GM23338 (cell line): ENCODE results near the gene CXCR5. TPM values are rescaled to one million over a fixed set of nuclear protein-coding genes. Genes with fewer than 3 reads are reported as not detected.

Source experiments
- ATAC-seq: fragments of 200-7000 bp; cut with Tn5 transposase; 3 replicates; pipeline ENCODE4 v1.9.1; 2020
- DNase-seq: peaks from one replicate; pipeline ENCODE4 v3.0.0-alpha.2; 2015; ENCODE audit warnings: low spot score
- H2AFZ ChIP-seq: fragments of 200-600 bp; sonication (generic); 2 replicates; pipeline ENCODE4 v1.8.0; 2016; ENCODE audit warnings: antibody characterized with exemption, mild to moderate bottlenecking, moderate library complexity
- H3F3A ChIP-seq: fragments of 200-600 bp; sonication (generic); replicated peaks from 2 replicates; pipeline ENCODE4 v1.8.0; 2017; ENCODE audit warnings: antibody characterized with exemption, mixed run types, low read depth
- H3K27ac ChIP-seq: fragments of 200-600 bp; sonication (generic); 2 replicates; pipeline ENCODE4 v1.6.1; 2016; ENCODE audit warnings: low read depth
- H3K27me3 ChIP-seq: fragments of 200-600 bp; sonication (generic); 2 replicates; pipeline ENCODE4 v1.8.0; 2016; ENCODE audit warnings: mild to moderate bottlenecking, mixed run types, moderate library complexity; ENCODE audit not compliant: insufficient read depth
- H3K36me3 ChIP-seq: fragments of 200-600 bp; sonication (generic); 2 replicates; pipeline ENCODE4 v1.8.0; 2016; ENCODE audit warnings: mild to moderate bottlenecking; ENCODE audit not compliant: insufficient read depth
- H3K4me1 ChIP-seq: fragments of 200-600 bp; sonication (generic); 2 replicates; pipeline ENCODE4 v1.8.0; 2016; ENCODE audit warnings: mild to moderate bottlenecking, moderate library complexity; ENCODE audit not compliant: insufficient read depth
- H3K4me2 ChIP-seq: fragments of 200-600 bp; sonication (generic); 2 replicates; pipeline ENCODE4 v1.7.1; 2017; ENCODE audit warnings: mixed run types
- H3K4me3 ChIP-seq: fragments of 200-600 bp; sonication (generic); 2 replicates; pipeline ENCODE4 v1.6.1; 2016; ENCODE audit warnings: mixed run types
- H3K79me2 ChIP-seq: fragments of 200-600 bp; sonication (generic); replicated peaks from 2 replicates; pipeline ENCODE4 v1.8.0; 2017; ENCODE audit warnings: mild to moderate bottlenecking; ENCODE audit not compliant: insufficient read depth
- H3K9me2 ChIP-seq: fragments of 200-600 bp; sonication (generic); 2 replicates; pipeline ENCODE4 v1.8.0; 2017; ENCODE audit not compliant: insufficient read depth
- H4K20me1 ChIP-seq: fragments of 200-600 bp; sonication (generic); replicated peaks from 2 replicates; pipeline ENCODE4 v1.8.0; 2017; ENCODE audit warnings: mild to moderate bottlenecking; ENCODE audit not compliant: insufficient read depth
- H3K27ac Mint-ChIP-seq: 2 replicates; pipeline ENCODE4 v1.8.0; 2020; ENCODE audit warnings: inconsistent platforms, mild to moderate bottlenecking, moderate library complexity, mixed read lengths
- H3K27me3 Mint-ChIP-seq: 3 replicates; pipeline ENCODE4 v1.8.0; 2022; ENCODE audit warnings: low read depth, mild to moderate bottlenecking, moderate library complexity, mixed read lengths, inconsistent platforms; ENCODE audit not compliant: insufficient read depth, poor library complexity
- H3K36me3 Mint-ChIP-seq: 3 replicates; pipeline ENCODE4 v1.8.0; 2021; ENCODE audit warnings: low read depth, mild to moderate bottlenecking, inconsistent platforms, moderate library complexity, mixed read lengths
- H3K4me1 Mint-ChIP-seq: 3 replicates; pipeline ENCODE4 v1.8.0; 2020; ENCODE audit warnings: mild to moderate bottlenecking, inconsistent platforms, mixed read lengths
- H3K4me3 Mint-ChIP-seq: 3 replicates; pipeline ENCODE4 v1.8.0; 2021; ENCODE audit warnings: moderate library complexity, mild to moderate bottlenecking, inconsistent platforms, mixed read lengths
- H3K9me3 Mint-ChIP-seq: 3 replicates; pipeline ENCODE4 v1.8.0; 2020; ENCODE audit warnings: moderate library complexity, mild to moderate bottlenecking, inconsistent platforms, mixed read lengths
- CREB1 ChIP-seq: fragments of 250-450 bp; sonication (Bioruptor Pico); IDR thresholded peaks from 2 replicates; pipeline ENCODE4 v1.5.0; 2020; ENCODE audit warnings: low read depth, mild to moderate bottlenecking, moderate library complexity
- CTCF ChIP-seq, 2 experiments: fragments of 200-600 bp in 1 of 2; sonication (generic) in 1 of 2; conservative IDR thresholded peaks; 2 replicates each; pipeline versions ENCODE4 v1.5.1 to v1.6.1; 2016 to 2017; ENCODE audit warnings: antibody characterized with exemption in 2 of 2, low read depth in 2 of 2, mild to moderate bottlenecking in 2 of 2, moderate library complexity in 1 of 2
- JUNB ChIP-seq: IDR thresholded peaks from one replicate; pipeline ENCODE4 v1.6.1; 2016; ENCODE audit warnings: antibody characterized with exemption; ENCODE audit not compliant: unreplicated experiment
- NANOG ChIP-seq: IDR thresholded peaks from 2 replicates; pipeline ENCODE4 v1.6.1; 2016; ENCODE audit warnings: antibody characterized with exemption, borderline replicate concordance
- POLR2AphosphoS5 ChIP-seq: IDR thresholded peaks from 2 replicates; pipeline ENCODE4 v1.6.1; 2016; ENCODE audit warnings: antibody characterized with exemption, low read depth
- REST ChIP-seq: IDR thresholded peaks from one replicate; pipeline ENCODE4 v1.6.1; 2018; ENCODE audit warnings: antibody characterized with exemption; ENCODE audit not compliant: unreplicated experiment
- STAT1 ChIP-seq: IDR thresholded peaks from one replicate; pipeline ENCODE4 v1.6.1; 2016; ENCODE audit warnings: antibody characterized with exemption; ENCODE audit not compliant: unreplicated experiment
- ZNF114 ChIP-seq: fragments of 250-450 bp; sonication (Bioruptor Pico); IDR thresholded peaks from 2 replicates; pipeline ENCODE4 v1.5.0; 2020; ENCODE audit warnings: mild to moderate bottlenecking, moderate library complexity
- ZNF462 ChIP-seq: fragments of 250-450 bp; sonication (Bioruptor Pico); IDR thresholded peaks from 2 replicates; pipeline ENCODE4 v1.5.0; 2020; ENCODE audit warnings: mild to moderate bottlenecking, moderate library complexity
- polyA plus RNA-seq: library from polyadenylated mRNA; unstranded; fragments of >200 nt; fragmentation: Nextera tagmentation; extraction: Ambion mirVana; gene quantifications from 2 replicates; pipeline ENCODE4 v1.2.1, GENCODE V29; 2016
- total RNA-seq: library from RNA; depleted of rRNA; stranded (reverse); fragments of >200 nt; shearing (Covaris generic); gene quantifications from 2 replicates; pipeline ENCODE4 v1.2.3, GENCODE V29; 2014

CXCR5 gene
- total and polyA plus RNA-seq, 2 experiments from 2014 or later = 0.18 TPM; not detected in 1

- no peak for TF ChIP-seq CTCF (conservative IDR thresholded peaks at IDR 0.05; ENCODE audit: low read depth in 2 of 2)
- TF ChIP-seq REST = no peak
- TF ChIP-seq CREB1 = no peak
- no peak for TF ChIP-seq NANOG
- TF ChIP-seq ZNF114 (CRISPR knock-in tag) = no peak
These were observed 706 bp upstream of the CXCR5 start (continued) for GRCh38 chr11:118883004-118883367.

GRCh38 chr11:118884875-118885274 lies 1.2 kb downstream of the CXCR5 start:
- no peaks in the 10 kb centered on the region for H3K36me3 Mint-ChIP-seq
- H3K27ac Mint-ChIP-seq = no peak overlapping the region
- no peak overlapping the region for H3K4me3 ChIP-seq
- H3K4me2 ChIP-seq = no peak overlapping the region
- peaks cover 6% of the 10 kb centered on the region for H3K4me1 ChIP-seq
- no peaks in the 10 kb centered on the region for H3K27me3 ChIP-seq
- H3K27ac ChIP-seq = no peak overlapping the region
- H3F3A ChIP-seq = 0 out of 2 replicates have a peak, but pooled peaks cover 3% of the 10 kb centered on the region
- H3K27me3 Mint-ChIP-seq = peaks cover 24% of the 10 kb centered on the region
- no peaks in the 10 kb centered on the region for H3K79me2 ChIP-seq
- DNase-seq (no peak), ATAC-seq (no peak)
- H3K36me3 ChIP-seq = no peaks in the 10 kb centered on the region
- H3K4me1 Mint-ChIP-seq = peaks cover 29% of the 10 kb centered on the region
- no peaks in the 10 kb centered on the region for H4K20me1 ChIP-seq
- H2AFZ ChIP-seq = no peak overlapping the region
- no peaks in the 10 kb centered on the region for H3K9me2 ChIP-seq
- H3K4me3 Mint-ChIP-seq = no peak overlapping the region
- H3K9me3 Mint-ChIP-seq = no peaks in the 10 kb centered on the region; the same call in 2 of the 3 replicates
- no peak for TF ChIP-seq STAT1
- no peak for TF ChIP-seq JUNB
- TF ChIP-seq ZNF462 = no peak
- no peak for TF ChIP-seq ZNF114 (CRISPR knock-in tag)
- TF ChIP-seq POLR2AphosphoS5 = no peak
- no peak for TF ChIP-seq NANOG
- no peak for TF ChIP-seq CTCF (conservative IDR thresholded peaks at IDR 0.05; ENCODE audit: low read depth in 2 of 2)
- TF ChIP-seq CREB1 = no peak
